ENCODE results near the gene NUDT5.
"Not testable (repeated sequence)": the region's sequence is repeated elsewhere in the genome, so short reads cannot be mapped to it uniquely, and the experiment has no call there.

Gene NUDT5

GRCh38 chr10:12195603-12196506 is at the start of gene NUDT5, which contains the start of gene CDC123:
TSS of gene NUDT5 (minus strand) at chr10:12195891. CDS start at chr10:12186291, 9,600 bp downstream.
TSS of gene CDC123 (plus strand) at chr10:12196188. CDS start at chr10:12196246, 58 bp downstream.
- peak; percentile 46 for DNase-seq

- DNase-seq = no peak
These were observed 48.4 kb upstream of the NUDT5 start for GRCh38 chr10:12243864-12244620.

GRCh38 chr10:12241810-12242529 is 46.3 kb upstream of the NUDT5 start:
- DNase-seq = no peak

- no peak for DNase-seq
These were observed 43.1 kb upstream of the NUDT5 start for GRCh38 chr10:12238821-12239220.

GRCh38 chr10:12237265-12238220 is 41.9 kb upstream of the NUDT5 start:
- DNase-seq = no peak

GRCh38 chr10:12235796-12236195 is 40.1 kb upstream of the NUDT5 start:
- DNase-seq = no peak

- DNase-seq = no peak
These were observed 39.5 kb upstream of the NUDT5 start for GRCh38 chr10:12235116-12235694.

GRCh38 chr10:12234687-12235086 is 39.0 kb upstream of the NUDT5 start:
- not testable (repeated sequence) for DNase-seq

GRCh38 chr10:12228851-12229250 is 33.2 kb upstream of the NUDT5 start:
- DNase-seq = no peak

GRCh38 chr10:12226438-12226837 is 30.7 kb upstream of the NUDT5 start:
- DNase-seq = not testable (repeated sequence)

GRCh38 chr10:12225444-12225843 is 29.8 kb upstream of the NUDT5 start:
- DNase-seq = no peak

- DNase-seq = no peak
These were observed 25.9 kb upstream of the NUDT5 start for GRCh38 chr10:12221323-12222298.

- DNase-seq = no peak
These were observed 23.3 kb upstream of the NUDT5 start for GRCh38 chr10:12218991-12219390.

- peak; percentile 49 for DNase-seq
These were observed 19.1 kb upstream of the NUDT5 start for GRCh38 chr10:12214763-12215218.

GRCh38 chr10:12214093-12214492 is 18.4 kb upstream of the NUDT5 start:
- DNase-seq = no peak

GRCh38 chr10:12213621-12214020 is 17.9 kb upstream of the NUDT5 start:
- peak; percentile 30 for DNase-seq

GRCh38 chr10:12212454-12212853 is 16.8 kb upstream of the NUDT5 start:
- DNase-seq = no peak

GRCh38 chr10:12208460-12208859 is 12.8 kb upstream of the NUDT5 start:
- no peak for DNase-seq

- DNase-seq = no peak
These were observed 11.4 kb upstream of the NUDT5 start for GRCh38 chr10:12207114-12207513.

GRCh38 chr10:12205082-12205481 is 9.4 kb upstream of the NUDT5 start:
- DNase-seq = no peak
